Stimulated activated CD4-positive, alpha-beta T cell treated with anti-CD3 and anti-CD28 coated beads, Interleukin-2, amount 100 ng/mL, for 24 hours (primary cell): Measurements from ENCODE around the gene CD209.

Source experiments
- DNase-seq, 2 donors: peaks; one replicate each; pipeline ENCODE4 v3.0.0-alpha.2; 2020

Gene CD209

DNA sequence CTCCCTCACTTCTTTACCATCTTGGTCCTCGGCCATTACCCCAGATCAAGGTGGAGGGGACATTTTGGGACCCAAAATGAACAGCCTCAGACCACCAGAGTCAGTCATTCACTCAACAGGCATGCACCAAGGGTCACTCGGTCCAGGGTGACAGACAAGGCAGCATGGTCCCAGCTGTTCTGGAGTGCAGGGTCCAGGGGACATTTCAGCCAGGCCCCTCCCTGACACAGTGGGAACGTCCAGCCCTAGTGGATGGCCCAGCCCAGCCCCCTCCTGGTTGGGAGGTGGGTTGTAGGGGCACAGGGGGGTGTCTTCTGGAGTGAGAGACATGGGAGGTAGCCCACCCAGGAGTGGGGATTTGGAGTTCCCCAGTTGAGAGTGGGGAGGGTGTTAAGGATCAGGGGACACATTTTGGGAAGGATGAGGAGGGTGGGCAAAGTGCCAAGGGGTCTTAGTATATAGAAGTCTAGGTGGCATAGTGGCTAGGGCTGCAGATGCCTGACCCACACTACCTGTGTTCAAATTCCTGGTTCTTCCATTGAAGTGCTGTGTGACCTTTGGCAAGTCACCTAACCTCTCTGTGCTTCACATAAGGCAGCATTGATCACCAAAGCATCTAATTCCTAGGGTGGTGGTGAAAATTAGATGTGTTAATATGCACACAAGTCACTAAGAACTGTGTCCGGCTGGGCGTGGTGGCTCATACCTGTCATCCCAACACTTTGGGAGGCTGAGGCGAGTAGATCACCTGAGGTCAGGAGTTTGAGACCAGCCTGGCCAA, 42.9 kb downstream of the CD209 start:
- no peak for DNase-seq

DNA sequence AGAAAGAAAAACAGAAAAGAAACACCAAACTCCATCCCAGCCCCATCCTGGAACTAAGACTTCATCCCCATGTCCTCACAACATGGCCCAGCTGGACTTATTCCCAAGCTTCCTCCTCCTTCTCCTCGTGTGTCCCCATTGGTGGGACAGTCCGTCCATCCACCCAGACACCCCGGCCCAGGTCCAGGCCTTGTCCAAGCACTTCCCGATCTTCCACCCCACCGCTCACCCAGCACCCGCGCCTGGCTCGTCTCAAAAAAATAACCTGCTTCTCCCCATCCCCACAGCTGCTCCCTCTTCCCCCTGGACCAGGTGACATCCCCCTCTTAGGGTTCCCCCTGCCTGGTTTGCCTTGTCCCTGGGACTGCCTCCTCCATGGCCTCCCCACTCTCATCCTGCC, 44.0 kb downstream of the CD209 start:
- DNase-seq, result no peak

DNA sequence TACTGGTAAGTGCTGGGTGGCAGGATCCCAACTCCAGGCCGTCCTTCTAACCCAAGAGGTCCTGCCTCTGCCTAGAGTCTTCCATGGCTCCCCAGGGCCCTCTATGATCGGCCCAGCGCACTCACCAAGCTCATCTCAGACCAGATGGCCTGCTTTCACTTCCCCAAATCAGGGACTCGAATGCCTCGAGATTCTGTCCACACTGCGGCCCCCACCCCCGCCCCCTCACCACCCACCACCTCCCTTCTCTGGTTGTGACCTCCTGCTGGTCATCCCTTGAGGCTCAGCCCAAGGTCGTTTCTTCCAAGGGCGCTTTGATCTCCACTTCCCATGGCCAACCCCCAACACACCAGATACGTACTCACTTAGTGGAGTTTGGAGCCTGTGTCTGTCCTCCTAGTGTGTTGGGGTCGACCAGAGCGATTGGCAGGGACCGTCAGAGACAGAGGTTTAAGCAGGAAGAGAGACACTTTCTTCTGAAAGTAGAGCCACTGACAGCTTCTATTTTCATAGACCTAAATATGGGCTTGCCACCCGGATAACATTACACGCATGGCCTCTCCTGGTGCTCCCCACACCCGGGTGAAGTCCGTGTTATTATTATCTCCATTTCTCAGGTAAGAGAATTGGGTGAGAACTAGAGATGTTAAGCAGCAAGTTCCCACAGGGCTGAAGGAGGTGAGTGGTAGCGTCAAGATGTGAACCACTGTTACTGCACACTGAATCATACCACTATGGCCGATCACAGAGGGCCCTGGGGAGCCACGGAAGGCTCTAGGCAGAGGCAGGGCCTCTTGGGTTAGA, 45.5 kb downstream of the CD209 start, which contains the start of gene FCER2:
Gene FCER2, minus strand, starts transcription at position 478 of the 804 bp plus-strand sequence. CDS start 2,371 bp downstream, outside the sequence.
- no peak for DNase-seq

DNA sequence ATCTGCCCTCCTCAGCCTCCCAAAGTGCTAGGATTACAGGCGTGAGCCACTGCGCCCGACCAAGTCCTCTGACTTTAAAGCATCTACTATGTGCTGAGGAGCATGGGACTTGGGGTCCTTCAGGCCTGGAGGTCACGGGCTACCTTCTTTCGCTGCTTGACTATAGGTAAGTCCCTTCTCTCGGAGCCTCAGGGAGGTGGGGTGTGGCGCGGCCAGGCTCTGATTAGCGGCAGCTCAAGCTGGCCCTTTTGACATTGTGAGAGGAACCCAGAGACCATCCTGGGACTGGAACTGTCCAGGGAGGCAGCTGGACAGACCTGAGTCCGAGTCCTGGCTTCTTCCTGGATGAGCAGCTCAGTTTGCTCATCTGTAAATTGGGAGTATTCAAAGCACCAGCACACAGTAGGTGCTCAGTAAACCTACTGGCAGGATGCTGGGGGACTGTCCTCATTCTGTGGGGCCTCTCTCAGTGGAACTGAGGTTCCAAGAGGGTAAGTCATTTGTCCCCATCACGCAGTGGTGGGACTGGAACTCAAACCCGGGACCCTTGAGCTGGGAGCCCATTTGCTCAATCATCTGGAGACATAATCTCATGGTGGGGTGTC, 46.2 kb downstream of the CD209 start:
- DNase-seq, result no peak

DNA sequence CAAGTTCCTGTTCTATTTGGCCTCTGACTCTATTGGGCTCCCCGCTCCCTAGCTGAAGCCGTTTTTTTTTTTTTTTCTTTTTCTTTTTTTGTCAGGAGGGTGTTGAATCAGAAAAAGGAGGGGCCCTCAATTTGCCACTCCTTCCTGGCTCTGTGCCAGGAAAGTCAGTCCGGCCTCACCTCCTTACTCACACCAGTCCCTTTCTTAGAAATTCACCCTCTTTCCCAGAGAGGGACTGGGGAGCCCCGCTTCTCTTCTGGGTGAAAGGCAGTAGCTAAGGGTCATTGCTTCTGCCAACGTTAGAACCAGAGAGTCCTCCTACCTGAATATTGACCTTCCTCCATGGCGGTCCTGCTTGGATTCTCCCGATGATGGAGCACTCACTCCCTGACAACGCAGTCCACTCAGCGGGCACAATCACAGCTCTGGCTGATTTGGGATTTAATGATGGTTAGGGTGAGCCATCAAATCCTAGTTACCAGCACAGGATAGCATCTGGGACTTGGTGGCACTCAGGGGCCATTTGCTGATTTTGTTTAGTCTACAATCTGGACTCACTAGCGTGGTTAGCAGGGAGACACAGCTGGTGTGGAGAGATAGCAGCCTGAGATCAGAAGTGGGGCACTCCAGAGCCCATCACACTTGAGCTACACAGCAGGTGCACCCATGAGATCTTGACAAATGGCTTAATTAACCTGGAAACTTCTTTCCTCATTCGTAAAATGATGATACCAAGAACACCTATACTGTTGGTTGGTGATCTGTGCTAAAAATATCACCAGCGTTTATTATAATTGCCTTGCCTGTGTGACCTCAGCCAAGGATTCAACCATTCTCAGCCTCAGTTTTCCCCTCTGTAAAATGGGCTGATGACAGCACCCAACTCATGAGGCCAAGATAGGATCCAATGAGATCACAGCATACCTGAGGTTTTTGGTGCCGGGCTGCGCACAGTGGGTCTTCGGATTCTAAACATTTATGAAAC, 47.6 kb downstream of the CD209 start:
- peak; percentile 51 to 65 for DNase-seq

DNA sequence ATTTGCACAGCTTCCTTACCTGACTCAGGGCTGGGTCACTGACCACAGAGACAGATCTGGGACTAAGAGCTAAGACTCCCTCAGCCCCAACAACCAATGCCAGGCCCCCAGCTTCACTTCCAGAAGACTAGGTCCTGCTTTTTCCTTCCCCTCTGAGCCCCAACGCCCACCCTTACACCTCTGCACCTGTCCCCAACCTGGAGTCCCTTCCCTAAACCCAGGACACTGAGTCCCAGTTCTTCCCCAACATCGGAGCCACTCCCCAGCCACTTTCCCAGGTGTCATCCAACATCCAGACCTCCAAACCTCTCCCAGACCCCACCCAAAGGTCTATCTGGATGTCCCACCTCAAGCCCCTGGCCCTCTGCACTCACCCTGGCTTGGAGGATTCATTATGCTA, 48.3 kb downstream of the CD209 start:
- DNase-seq, result no peak

DNA sequence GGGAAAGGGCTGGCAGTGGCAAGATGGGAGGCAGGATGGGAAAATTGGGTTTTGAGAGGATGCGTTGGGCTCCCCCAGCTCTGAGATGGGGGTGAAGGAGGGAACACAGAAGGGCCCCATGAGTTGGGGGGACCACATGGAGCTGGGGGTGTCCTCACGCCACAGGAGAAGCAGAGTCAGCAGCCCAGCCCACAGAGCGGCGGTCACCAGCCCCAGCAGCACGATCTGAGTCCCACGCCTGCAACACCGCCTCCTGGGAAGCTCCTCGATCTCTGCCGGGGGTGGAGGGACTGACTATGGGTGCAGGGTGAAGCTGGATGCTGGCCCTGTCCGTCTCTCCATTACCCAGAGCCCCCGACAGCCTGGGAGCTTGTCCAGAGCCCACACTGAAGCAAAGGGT, 48.8 kb downstream of the CD209 start:
- no peak for DNase-seq

DNA sequence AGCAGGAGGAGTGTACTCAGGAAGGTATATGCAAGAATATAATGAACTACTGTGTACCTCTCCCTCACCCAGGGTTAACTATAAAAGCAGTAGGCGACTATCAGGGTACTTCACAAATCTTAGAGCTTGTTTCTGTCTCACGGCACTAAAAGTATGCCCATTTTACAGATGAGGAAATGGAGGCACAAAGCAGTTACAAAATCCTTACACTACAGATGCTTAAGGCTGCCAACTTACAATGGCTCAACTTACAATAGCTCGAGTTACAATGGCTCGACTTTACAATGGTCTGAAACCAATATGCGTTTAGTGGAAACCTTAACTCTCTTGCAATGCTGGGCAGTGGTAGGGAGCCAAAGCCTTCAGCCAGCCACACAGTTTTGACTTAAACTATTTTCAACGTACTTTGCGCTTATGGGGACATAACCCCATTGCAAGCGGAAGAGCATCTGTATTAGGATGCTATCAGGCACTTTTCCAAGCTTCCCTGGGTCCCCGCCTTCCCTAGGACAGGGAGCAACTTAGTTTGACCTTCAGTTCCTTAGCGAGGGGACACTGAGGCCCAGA, 49.5 kb downstream of the CD209 start:
- DNase-seq, result no peak

DNA sequence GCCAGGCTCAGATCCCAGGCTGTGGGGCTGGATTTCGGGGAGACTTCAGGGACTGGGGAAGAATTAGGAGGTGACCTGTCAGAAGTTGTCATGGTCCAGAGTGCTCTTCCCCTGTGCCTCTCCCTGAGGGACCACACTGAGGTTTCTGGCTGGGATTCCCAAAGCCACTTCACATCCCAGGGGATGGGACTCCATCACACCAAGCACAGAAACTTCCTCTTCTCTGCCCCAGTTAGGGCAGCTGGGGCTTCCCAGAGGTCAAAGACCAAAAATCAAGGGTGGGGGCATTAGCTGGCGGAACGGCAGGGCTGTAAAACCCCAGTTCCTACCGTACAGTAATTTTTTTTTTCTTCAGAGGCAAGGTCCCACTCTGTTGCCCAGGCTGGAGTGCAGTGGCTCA, 52.8 kb downstream of the CD209 start:
- no peak for DNase-seq

DNA sequence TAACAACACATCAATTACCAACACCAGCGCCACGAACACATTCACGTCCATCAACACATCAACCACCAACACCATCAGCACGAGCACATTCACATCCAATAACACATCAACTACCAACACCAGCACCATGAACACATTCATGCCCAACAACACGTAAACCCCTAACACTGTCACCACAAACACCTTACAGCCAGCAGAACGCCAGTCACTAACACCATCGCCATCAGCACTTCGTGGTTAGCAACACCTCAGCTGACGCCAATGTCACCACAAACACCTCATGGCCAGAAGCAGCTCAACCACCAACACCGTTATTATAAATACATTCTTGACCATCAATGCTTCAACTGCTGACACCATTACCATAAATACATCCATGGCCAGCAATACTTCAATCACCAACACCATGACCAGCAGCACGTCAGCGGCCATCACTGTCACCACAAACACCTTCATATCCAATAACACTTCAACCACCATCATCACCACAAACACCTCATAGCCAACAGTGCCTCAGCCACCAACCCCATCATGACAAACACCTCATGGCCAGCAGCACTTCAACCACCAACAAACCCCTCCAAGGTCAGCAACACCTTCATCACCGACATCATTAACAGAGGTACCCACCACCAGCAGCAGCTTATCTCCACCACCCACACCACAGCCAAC, 54.8 kb downstream of the CD209 start:
- no peak for DNase-seq

DNA sequence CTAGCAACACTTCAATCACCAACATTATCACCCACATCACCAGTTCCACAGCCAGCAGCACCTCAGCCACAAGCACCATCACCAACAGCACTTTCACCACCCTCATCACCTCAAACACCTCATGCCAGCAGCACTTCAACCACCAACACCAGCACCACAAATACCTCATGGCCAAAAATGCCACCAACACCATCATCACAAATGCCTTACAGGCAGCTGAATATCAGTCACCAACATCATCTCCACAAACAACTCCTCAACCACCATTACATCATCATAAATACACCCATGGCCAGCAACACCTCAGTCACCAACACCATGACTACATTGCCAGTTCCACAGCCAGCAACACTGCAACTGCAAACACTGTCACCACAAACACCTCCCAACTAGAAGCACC, 55.8 kb downstream of the CD209 start:
- no peak for DNase-seq

DNA sequence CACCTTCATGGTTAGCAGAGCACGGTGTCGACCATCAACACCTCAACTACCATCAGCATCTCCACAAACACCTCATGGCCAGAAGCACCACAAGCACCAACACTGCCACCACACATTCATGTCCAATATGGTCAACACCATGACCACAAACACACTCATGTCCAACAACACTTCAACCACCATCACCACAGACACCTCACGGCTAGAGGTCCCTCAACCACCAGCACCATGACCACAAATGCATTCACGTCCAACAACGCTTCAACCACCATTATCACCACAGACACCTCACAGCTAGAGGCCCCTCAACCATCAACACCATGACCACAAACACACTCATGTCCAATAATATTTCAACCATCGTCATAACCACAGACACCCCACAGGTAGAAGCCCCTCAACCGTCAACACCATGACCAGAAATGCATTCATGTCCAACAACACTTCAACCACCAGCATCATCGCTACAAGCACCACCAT, 56.5 kb downstream of the CD209 start:
- DNase-seq, result no peak
